ENCODE results near the gene MAP7.
"Not testable (repeated sequence)": the region's sequence is repeated elsewhere in the genome, so short reads cannot be mapped to it uniquely, and the experiment has no call there.

The MAP7 gene

DNA sequence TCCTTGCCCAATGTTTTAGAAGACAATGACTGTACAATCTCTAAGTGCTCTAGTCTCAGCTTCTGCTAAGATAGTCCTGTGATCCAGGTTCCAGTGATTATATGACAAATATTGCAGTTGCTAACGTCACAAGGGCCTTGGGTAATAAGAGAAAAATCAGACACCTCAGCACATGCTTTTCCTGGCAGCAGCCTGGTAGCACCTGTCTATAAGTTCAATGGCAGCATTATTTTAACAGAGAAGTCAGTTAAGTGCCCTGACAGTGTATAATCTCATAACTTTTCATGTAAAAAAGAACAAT is 139.2 kb downstream of the MAP7 start:
- DNase-seq = no peak

GRCh38 chr6:136410201-136411024 is 139.8 kb downstream of the MAP7 start:
- no peak for DNase-seq

- no peak for DNase-seq
These were observed 140.6 kb downstream of the MAP7 start for GRCh38 chr6:136409597-136409996.

DNA sequence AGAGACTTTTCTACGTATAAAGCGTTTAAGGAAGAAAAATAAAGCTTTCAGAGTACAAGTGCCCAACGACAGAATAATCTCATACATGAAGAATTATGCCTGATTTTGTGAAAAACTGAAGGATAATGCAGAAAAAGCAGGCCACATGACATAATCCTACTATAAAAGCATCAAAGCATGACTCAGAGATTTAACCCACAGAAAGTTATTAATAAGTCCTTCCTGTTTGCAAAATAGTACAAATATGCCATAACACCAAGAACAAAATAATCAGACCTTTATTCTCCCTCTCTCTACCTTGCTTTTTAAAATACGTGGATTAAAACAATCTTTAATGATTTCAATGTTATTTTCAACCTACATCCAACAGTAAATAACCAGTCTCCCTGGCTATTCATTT is 142.0 kb downstream of the MAP7 start:
- no peak for DNase-seq

DNA sequence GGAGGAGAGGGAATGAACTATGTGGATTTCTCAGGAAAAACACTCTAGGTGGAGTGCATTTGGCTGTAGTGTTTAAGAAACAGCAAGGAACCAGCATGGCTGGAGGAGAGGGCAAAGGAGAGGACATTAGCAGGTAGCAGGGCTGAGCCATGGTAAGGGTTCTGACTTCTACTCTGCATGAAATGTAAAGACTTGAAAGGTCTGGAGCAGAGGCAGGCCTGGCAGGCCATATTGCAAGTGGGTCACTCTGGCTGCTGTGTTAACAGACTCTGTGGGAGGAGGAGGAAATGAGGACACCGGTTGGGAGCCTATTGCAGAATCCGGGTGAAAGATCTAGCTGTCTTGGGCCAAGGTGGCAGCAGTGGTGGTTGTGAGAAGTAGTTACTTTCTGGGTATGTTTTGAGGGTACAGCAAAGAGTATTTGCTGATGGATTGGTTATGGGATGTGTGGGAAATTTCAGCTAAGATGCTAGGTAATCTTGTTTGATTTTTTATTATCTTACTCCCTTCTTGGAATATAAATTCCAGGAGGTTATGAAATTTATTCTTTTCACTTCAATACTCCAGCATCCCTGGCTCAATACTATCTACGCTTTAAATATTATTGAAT is 144.7 kb downstream of the MAP7 start:
- DNase-seq = peak; percentile 46

- DNase-seq = no peak
These were observed 145.4 kb downstream of the MAP7 start for GRCh38 chr6:136404627-136405419.

DNA sequence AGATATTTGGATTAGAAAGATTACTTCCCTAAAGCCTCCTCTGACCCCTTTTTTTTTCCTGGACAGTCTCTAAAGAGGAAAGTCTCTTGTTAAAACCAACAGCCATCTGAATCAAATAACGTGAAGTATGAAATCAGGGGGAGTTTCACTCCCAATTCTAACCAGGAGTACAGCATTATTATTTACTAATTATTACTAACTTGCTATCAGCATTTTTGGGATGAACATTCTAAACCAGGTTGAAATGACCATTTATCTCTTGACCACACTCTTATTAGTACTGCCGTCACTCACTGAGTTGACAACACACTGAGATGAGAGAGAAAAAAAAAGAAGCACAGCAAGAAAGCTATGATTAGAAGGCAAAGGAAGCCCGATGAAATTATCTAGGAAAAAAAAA is 146.2 kb downstream of the MAP7 start:
- no peak for DNase-seq

DNA sequence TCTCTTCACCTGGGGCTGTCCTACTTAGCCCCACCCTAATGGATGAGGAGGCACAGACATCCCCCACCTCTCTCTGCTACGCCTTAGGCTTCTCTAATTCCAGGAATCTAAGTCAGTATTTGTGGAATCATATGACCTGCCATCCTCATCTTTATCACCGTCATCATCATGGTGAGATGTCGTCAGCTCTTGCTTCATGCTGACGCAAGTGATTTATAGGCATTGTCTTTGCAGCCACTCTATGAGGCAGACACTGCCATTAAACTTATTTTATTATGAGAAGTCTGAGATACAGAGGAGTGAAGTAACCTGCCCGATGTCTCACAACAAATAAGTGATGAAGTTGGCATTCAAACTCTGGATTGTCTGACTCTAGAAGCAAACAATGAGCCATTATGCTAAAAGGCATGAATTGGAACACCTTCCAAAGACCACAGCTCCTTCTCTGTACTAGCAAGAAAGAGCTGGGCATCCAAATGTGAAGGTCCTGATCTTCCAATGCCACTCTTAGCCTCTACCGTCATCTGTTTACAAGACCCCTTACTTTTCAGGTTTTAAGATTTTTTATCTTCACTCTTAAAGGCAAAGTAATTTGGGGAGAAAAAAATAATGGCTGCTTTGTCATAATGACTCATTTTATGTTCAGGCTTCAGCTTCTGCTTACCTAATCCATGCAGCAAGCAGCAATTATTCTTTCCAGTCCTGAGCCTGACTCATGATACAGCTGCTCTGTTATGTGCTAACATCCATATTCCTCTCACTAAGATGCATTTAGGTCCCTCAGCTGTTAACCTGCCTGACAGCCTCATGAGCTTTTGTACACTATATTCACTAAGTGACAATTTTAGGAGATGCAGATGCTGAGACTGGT is 146.9 kb downstream of the MAP7 start:
- no peak for DNase-seq

GRCh38 chr6:136401749-136402148 is 148.5 kb downstream of the MAP7 start:
- DNase-seq = no peak

GRCh38 chr6:136401236-136401635 is 149.0 kb downstream of the MAP7 start:
- DNase-seq = not testable (repeated sequence)

- no peak for DNase-seq
These were observed 151.8 kb downstream of the MAP7 start for GRCh38 chr6:136398453-136398852.

DNA sequence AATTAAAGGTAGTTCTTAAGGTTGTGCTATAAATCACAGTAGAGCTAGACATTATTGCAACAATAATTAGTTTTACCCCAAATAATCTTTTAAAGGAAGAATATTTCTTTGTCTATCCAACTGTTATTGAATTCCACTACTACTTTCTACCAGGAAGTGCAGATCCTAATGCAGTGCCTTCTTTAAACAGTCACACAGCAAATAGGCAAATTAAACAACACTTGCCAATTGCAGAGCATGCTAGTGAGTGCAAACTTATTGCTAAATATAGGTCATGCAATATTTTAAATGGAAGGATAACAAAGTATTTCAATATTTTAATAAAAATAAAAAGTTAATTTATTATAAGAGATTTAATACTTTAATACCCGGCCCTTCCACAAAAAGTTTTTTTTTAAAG is 153.3 kb downstream of the MAP7 start:
- DNase-seq = no peak

- not testable (repeated sequence) for DNase-seq
These were observed 159.3 kb downstream of the MAP7 start for GRCh38 chr6:136390959-136391358.

GRCh38 chr6:136387316-136387715 is 162.9 kb downstream of the MAP7 start:
- DNase-seq = no peak

DNA sequence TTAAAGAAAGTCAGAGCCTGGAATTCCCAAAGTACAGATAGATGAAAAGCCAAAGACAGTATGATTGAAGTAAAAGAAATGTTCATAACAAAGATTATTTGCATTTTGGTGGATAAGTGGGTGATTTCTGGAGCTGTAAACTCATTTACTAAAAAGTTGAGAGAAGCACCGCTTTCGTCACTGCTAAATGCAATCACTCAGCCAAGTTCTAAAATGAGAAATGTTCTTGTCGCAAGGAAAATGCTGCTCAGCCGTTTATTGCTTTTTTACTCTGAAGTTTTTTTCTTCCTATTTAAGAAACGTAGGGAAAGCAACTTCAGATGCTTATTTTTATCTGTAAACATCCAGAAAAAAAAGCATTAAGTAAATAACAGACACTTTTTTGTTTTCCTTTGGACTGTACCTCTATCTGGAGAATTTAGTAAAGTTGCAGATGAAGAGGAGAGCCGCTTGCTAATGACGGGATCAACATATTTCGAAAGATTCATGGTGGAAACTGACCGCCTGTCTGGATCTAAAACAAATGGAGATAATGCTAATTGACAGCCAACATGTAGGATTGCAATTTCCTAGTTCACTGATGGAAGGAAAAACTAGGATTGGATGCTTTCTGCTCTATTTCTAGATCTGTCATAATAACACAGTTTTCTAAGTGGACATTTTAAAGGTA is 166.8 kb downstream of the MAP7 start:
- no peak for DNase-seq

GRCh38 chr6:136382676-136383252 is 167.5 kb downstream of the MAP7 start:
- no peak for DNase-seq

DNA sequence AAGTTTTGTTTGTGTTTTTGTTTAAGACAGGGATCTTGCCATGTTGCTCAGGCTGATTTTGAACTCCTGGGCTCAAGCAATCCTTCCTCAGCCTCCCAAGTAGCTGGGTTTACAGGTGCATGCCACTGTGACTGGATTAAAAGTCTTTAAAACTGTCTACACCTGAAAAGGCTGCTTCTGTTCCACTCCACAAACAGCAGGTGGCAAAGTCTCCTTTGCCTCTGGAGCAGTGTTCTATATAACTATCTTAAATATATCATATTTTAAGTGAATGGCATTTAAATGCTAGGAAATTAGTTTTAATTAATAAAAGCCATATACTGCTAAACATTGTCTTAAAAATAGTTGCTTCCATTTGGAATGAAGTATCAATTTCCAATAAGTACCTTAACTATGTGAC is 171.3 kb downstream of the MAP7 start:
- DNase-seq = no peak

DNA sequence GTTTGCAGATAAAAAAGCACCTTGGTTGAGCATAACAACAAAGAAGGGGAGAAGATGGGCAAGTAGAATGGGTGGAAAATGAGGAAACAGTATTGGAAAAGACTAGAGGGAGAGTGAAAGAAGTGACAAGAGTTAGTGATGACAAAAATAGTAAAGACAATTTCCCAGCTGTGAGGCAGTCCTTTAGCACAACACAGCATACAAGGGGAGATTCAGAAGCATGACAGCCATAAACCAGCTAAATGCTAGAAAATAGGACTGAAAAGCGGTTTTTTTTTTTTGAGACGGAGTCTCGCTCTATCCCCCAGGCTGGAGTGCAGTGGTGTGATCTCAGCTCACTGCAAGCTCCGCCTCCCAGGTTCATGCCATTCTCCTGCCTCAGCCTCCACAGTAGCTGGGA is 174.4 kb downstream of the MAP7 start:
- DNase-seq = not testable (repeated sequence)

DNA sequence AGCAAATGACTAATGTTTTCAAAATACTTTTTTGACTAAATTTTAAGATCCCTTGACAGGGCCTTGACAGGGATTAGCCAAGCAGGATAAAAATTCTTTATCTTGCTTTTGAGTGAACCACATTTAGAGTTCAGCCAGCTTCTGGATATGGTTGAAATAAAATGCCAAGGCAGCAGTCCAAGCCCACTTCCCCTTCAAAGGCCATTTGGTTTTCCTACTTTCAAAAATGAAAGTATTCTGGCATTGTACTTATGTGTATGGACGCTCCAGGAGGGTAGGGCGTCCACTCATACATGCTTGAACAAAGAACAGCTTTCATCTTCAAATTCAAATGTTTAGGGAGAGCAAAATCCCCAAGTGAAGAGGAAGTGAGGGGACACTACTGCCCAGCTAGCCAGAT is 178.3 kb downstream of the MAP7 start:
- no peak for DNase-seq

- no peak for DNase-seq
These were observed 179.1 kb downstream of the MAP7 start for GRCh38 chr6:136370988-136371728.

- peak; percentile 38 for DNase-seq
These were observed 184.4 kb downstream of the MAP7 start for GRCh38 chr6:136365776-136366354.

Measured in GF-D8 (cell line).